ENCODE results near the gene PMM2.
A peak's percentile ranks its signal among the peaks of the same experiment; 100 is the strongest.

PMM2 gene

GRCh38 chr16:8886593-8887430, 89.2 kb downstream of the PMM2 start:
- H3K4me3 ChIP-seq = no peak overlapping the region
- no peak for DNase-seq
- H3K27ac ChIP-seq = no peak overlapping the region
- H3K4me1 ChIP-seq = peaks cover 0 to 16% (median 7%) of the 10 kb centered on the region in 4 donors
- peaks cover 0 to 8% of the 10 kb centered on the region in 2 donors for H3K27me3 ChIP-seq
- no peaks in the 10 kb centered on the region for H3K9me3 ChIP-seq
- peaks cover 15 to 34% (median 24%) of the 10 kb centered on the region in 3 donors for H3K36me3 ChIP-seq
- TF ChIP-seq CTCF (IDR thresholded peaks at IDR 0.05) = no peak
- intact Hi-C loops (cut with DNase I; ENCODE audit: low total_unique reads) = loop anchor here (5.0 kb wide), 1 partner anchor 225 kb away; no protein-coding TSS in a partner anchor

- Histone ChIP-seq H3K36me3 (peaks cover 15 to 40% (median 29%) of the 10 kb centered on the region in 3 donors), H3K9me3 (no peaks in the 10 kb centered on the region), H3K27me3 (peaks cover 0 to 8% of the 10 kb centered on the region in 2 donors), H3K4me1 (peaks cover 0 to 16% (median 7%) of the 10 kb centered on the region in 4 donors), H3K27ac (no peak overlapping the region), H3K4me3 (no peak overlapping the region)
- DNase-seq = no peak
- intact Hi-C loops (cut with DNase I; ENCODE audit: low total_unique reads) = loop anchor here (5.0 kb wide), 1 partner anchor 225 kb away; no protein-coding TSS in a partner anchor
- no peak for TF ChIP-seq CTCF (IDR thresholded peaks at IDR 0.05)
These were observed 89.8 kb downstream of the PMM2 start for GRCh38 chr16:8887431-8887765.

- peaks cover 0 to 16% (median 7%) of the 10 kb centered on the region in 4 donors for H3K4me1 ChIP-seq
- no peak overlapping the region for H3K27ac ChIP-seq
- intact Hi-C loops (cut with DNase I; ENCODE audit: low total_unique reads) = loop anchor here (5.0 kb wide), 1 partner anchor 226 kb away; no protein-coding TSS in a partner anchor
These were observed 90.4 kb downstream of the PMM2 start for GRCh38 chr16:8887952-8888560.

GRCh38 chr16:8888951-8889892, 91.6 kb downstream of the PMM2 start:
- Histone ChIP-seq H3K4me1 (peaks cover 0 to 16% (median 7%) of the 10 kb centered on the region in 4 donors), H3K27ac (no peak overlapping the region), H3K27me3 (peaks cover 0 to 3% of the 10 kb centered on the region in 2 donors), H3K4me3 (no peak overlapping the region), H3K36me3 (peaks cover 27 to 58% (median 40%) of the 10 kb centered on the region in 3 donors), H3K9me3 (no peaks in the 10 kb centered on the region)
- intact Hi-C loops (cut with DNase I; ENCODE audit: low total_unique reads) = loop anchor here (5.0 kb wide), 1 partner anchor 227 kb away; no protein-coding TSS in a partner anchor
- no peak for DNase-seq
- no peak for TF ChIP-seq CTCF (IDR thresholded peaks at IDR 0.05)

More at GRCh38 chr16:8887952-8888560, 90.4 kb downstream of the PMM2 start:
- Histone ChIP-seq H3K27me3 (peaks cover 0 to 8% of the 10 kb centered on the region in 2 donors), H3K4me3 (no peak overlapping the region), H3K9me3 (no peaks in the 10 kb centered on the region), H3K36me3 (peaks cover 15 to 47% (median 29%) of the 10 kb centered on the region in 3 donors)
- DNase-seq = peak in 1 of 2 donors; percentile 59
- no peak for TF ChIP-seq CTCF (IDR thresholded peaks at IDR 0.05)
